ENCODE results near the gene WFDC5.
"Not testable (repeated sequence)": the region's sequence is repeated elsewhere in the genome, so short reads cannot be mapped to it uniquely, and the experiment has no call there.

The WFDC5 gene

GRCh38 chr20:45114465-45115385 lies at the start of gene WFDC5:
Gene WFDC5 (minus strand): TSS chr20:45115174. CDS start chr20:45115083, 91 bp downstream.
- Histone ChIP-seq H3K4me1 (ENCODE audit: control insufficient read depth, insufficient read depth, low read length) (no peaks in the 10 kb centered on the region), H3K4me3 (ENCODE audit: low read length) (no peak within 1 kb of the TSS), H3K9ac (ENCODE audit: low read length) (no peak within 1 kb of the TSS), H3K27me3 (ENCODE audit: control insufficient read depth, insufficient read depth, low read length) (peaks cover 2% of the 10 kb centered on the region), H3K36me3 (ENCODE audit: control insufficient read depth, insufficient read depth, low read length) (no peaks in the 10 kb centered on the region), H3K27ac (ENCODE audit: low read depth, low read length) (no peak within 1 kb of the TSS)

GRCh38 chr20:45163083-45163803 lies 48.3 kb upstream of the WFDC5 start:
- H3K36me3 ChIP-seq (ENCODE audit: control insufficient read depth, insufficient read depth, low read length), result no peaks in the 10 kb centered on the region
- H3K27me3 ChIP-seq (ENCODE audit: control insufficient read depth, insufficient read depth, low read length), result no peaks in the 10 kb centered on the region
- no peak overlapping the region for H3K9ac ChIP-seq (ENCODE audit: low read length)
- H3K27ac ChIP-seq (ENCODE audit: low read depth, low read length), result no peak overlapping the region
- no peak overlapping the region for H3K4me3 ChIP-seq (ENCODE audit: low read length)
- H3K4me1 ChIP-seq (ENCODE audit: control insufficient read depth, insufficient read depth, low read length), result no peaks in the 10 kb centered on the region

- H3K36me3 ChIP-seq (ENCODE audit: control insufficient read depth, insufficient read depth, low read length), result no peaks in the 10 kb centered on the region
- H3K4me1 ChIP-seq (ENCODE audit: control insufficient read depth, insufficient read depth, low read length), result peaks cover 3% of the 10 kb centered on the region
- no peaks in the 10 kb centered on the region for H3K27me3 ChIP-seq (ENCODE audit: control insufficient read depth, insufficient read depth, low read length)
- H3K9ac ChIP-seq (ENCODE audit: low read length), result no peak overlapping the region
- no peak overlapping the region for H3K27ac ChIP-seq (ENCODE audit: low read depth, low read length)
- no peak overlapping the region for H3K4me3 ChIP-seq (ENCODE audit: low read length)
Observed at GRCh38 chr20:45157962-45158361, 43.0 kb upstream of the WFDC5 start.

GRCh38 chr20:45156713-45157112 lies 41.7 kb upstream of the WFDC5 start:
- peaks cover 3% of the 10 kb centered on the region for H3K4me1 ChIP-seq (ENCODE audit: control insufficient read depth, insufficient read depth, low read length)
- no peaks in the 10 kb centered on the region for H3K36me3 ChIP-seq (ENCODE audit: control insufficient read depth, insufficient read depth, low read length)
- no peak overlapping the region for H3K9ac ChIP-seq (ENCODE audit: low read length)
- H3K27ac ChIP-seq (ENCODE audit: low read depth, low read length), result no peak overlapping the region
- no peak overlapping the region for H3K4me3 ChIP-seq (ENCODE audit: low read length)
- H3K27me3 ChIP-seq (ENCODE audit: control insufficient read depth, insufficient read depth, low read length), result no peaks in the 10 kb centered on the region

GRCh38 chr20:45154794-45155193 lies 39.8 kb upstream of the WFDC5 start:
- not testable (repeated sequence) for H3K27me3 ChIP-seq (ENCODE audit: control insufficient read depth, insufficient read depth, low read length); H3K9ac ChIP-seq (ENCODE audit: low read length); H3K36me3 ChIP-seq (ENCODE audit: control insufficient read depth, insufficient read depth, low read length); H3K27ac ChIP-seq (ENCODE audit: low read depth, low read length); H3K4me3 ChIP-seq (ENCODE audit: low read length); H3K4me1 ChIP-seq (ENCODE audit: control insufficient read depth, insufficient read depth, low read length)

GRCh38 chr20:45154183-45154582 lies 39.2 kb upstream of the WFDC5 start:
- no peaks in the 10 kb centered on the region for H3K27me3 ChIP-seq (ENCODE audit: control insufficient read depth, insufficient read depth, low read length)
- H3K9ac ChIP-seq (ENCODE audit: low read length), result no peak overlapping the region
- H3K27ac ChIP-seq (ENCODE audit: low read depth, low read length), result no peak overlapping the region
- H3K36me3 ChIP-seq (ENCODE audit: control insufficient read depth, insufficient read depth, low read length), result no peaks in the 10 kb centered on the region
- H3K4me1 ChIP-seq (ENCODE audit: control insufficient read depth, insufficient read depth, low read length), result peaks cover 3% of the 10 kb centered on the region
- H3K4me3 ChIP-seq (ENCODE audit: low read length), result no peak overlapping the region

- no peaks in the 10 kb centered on the region for H3K36me3 ChIP-seq (ENCODE audit: control insufficient read depth, insufficient read depth, low read length)
- H3K27ac ChIP-seq (ENCODE audit: low read depth, low read length), result no peak overlapping the region
Observed at GRCh38 chr20:45153752-45154151, 38.8 kb upstream of the WFDC5 start.

GRCh38 chr20:45153147-45153546 lies 38.2 kb upstream of the WFDC5 start:
- Histone ChIP-seq H3K27ac (ENCODE audit: low read depth, low read length) (no peak overlapping the region), H3K9ac (ENCODE audit: low read length) (no peak overlapping the region)

More at GRCh38 chr20:45153752-45154151, 38.8 kb upstream of the WFDC5 start:
- Histone ChIP-seq H3K4me1 (ENCODE audit: control insufficient read depth, insufficient read depth, low read length) (peaks cover 3% of the 10 kb centered on the region), H3K27me3 (ENCODE audit: control insufficient read depth, insufficient read depth, low read length) (no peaks in the 10 kb centered on the region), H3K9ac (ENCODE audit: low read length) (no peak overlapping the region), H3K4me3 (ENCODE audit: low read length) (no peak overlapping the region)

GRCh38 chr20:45152405-45152804 lies 37.4 kb upstream of the WFDC5 start:
- Histone ChIP-seq H3K36me3 (ENCODE audit: control insufficient read depth, insufficient read depth, low read length) (no peaks in the 10 kb centered on the region), H3K4me3 (ENCODE audit: low read length) (no peak overlapping the region), H3K27me3 (ENCODE audit: control insufficient read depth, insufficient read depth, low read length) (no peaks in the 10 kb centered on the region), H3K9ac (ENCODE audit: low read length) (no peak overlapping the region), H3K27ac (ENCODE audit: low read depth, low read length) (no peak overlapping the region), H3K4me1 (ENCODE audit: control insufficient read depth, insufficient read depth, low read length) (peaks cover 2% of the 10 kb centered on the region)

More at GRCh38 chr20:45153147-45153546, 38.2 kb upstream of the WFDC5 start:
- no peak overlapping the region for H3K4me3 ChIP-seq (ENCODE audit: low read length)
- H3K4me1 ChIP-seq (ENCODE audit: control insufficient read depth, insufficient read depth, low read length), result peaks cover 3% of the 10 kb centered on the region
- H3K36me3 ChIP-seq (ENCODE audit: control insufficient read depth, insufficient read depth, low read length), result no peaks in the 10 kb centered on the region
- H3K27me3 ChIP-seq (ENCODE audit: control insufficient read depth, insufficient read depth, low read length), result no peaks in the 10 kb centered on the region

- Histone ChIP-seq H3K9ac (ENCODE audit: low read length) (no peak overlapping the region), H3K4me3 (ENCODE audit: low read length) (no peak overlapping the region), H3K36me3 (ENCODE audit: control insufficient read depth, insufficient read depth, low read length) (no peaks in the 10 kb centered on the region), H3K27me3 (ENCODE audit: control insufficient read depth, insufficient read depth, low read length) (no peaks in the 10 kb centered on the region), H3K4me1 (ENCODE audit: control insufficient read depth, insufficient read depth, low read length) (no peaks in the 10 kb centered on the region), H3K27ac (ENCODE audit: low read depth, low read length) (no peak overlapping the region)
Observed at GRCh38 chr20:45149062-45149461, 34.1 kb upstream of the WFDC5 start.

GRCh38 chr20:45140836-45141235 lies 25.9 kb upstream of the WFDC5 start:
- Histone ChIP-seq H3K4me3 (ENCODE audit: low read length) (no peak overlapping the region), H3K9ac (ENCODE audit: low read length) (no peak overlapping the region), H3K36me3 (ENCODE audit: control insufficient read depth, insufficient read depth, low read length) (no peaks in the 10 kb centered on the region), H3K27ac (ENCODE audit: low read depth, low read length) (no peak overlapping the region), H3K4me1 (ENCODE audit: control insufficient read depth, insufficient read depth, low read length) (no peaks in the 10 kb centered on the region), H3K27me3 (ENCODE audit: control insufficient read depth, insufficient read depth, low read length) (no peaks in the 10 kb centered on the region)

- not testable (repeated sequence) for H3K4me1 ChIP-seq (ENCODE audit: control insufficient read depth, insufficient read depth, low read length); H3K9ac ChIP-seq (ENCODE audit: low read length); H3K36me3 ChIP-seq (ENCODE audit: control insufficient read depth, insufficient read depth, low read length); H3K4me3 ChIP-seq (ENCODE audit: low read length); H3K27ac ChIP-seq (ENCODE audit: low read depth, low read length); H3K27me3 ChIP-seq (ENCODE audit: control insufficient read depth, insufficient read depth, low read length)
Observed at GRCh38 chr20:45139733-45140375, 24.9 kb upstream of the WFDC5 start.

Measured in rectal smooth muscle tissue (tissue), 1 donor.